Activated CD4-positive, alpha-beta T cell treated with anti-CD3 and anti-CD28 coated beads for 24 hours (primary cell): ENCODE measurements around the gene MLN.

Source experiments
- DNase-seq, 2 donors: peaks; one replicate each; pipeline ENCODE4 v3.0.0-alpha.2; 2020; ENCODE audit warnings: low read depth in 2 of 2

Gene MLN

GRCh38 chr6:33813990-33814985, 10.5 kb upstream of the MLN start:
- DNase-seq, result no peak

DNA sequence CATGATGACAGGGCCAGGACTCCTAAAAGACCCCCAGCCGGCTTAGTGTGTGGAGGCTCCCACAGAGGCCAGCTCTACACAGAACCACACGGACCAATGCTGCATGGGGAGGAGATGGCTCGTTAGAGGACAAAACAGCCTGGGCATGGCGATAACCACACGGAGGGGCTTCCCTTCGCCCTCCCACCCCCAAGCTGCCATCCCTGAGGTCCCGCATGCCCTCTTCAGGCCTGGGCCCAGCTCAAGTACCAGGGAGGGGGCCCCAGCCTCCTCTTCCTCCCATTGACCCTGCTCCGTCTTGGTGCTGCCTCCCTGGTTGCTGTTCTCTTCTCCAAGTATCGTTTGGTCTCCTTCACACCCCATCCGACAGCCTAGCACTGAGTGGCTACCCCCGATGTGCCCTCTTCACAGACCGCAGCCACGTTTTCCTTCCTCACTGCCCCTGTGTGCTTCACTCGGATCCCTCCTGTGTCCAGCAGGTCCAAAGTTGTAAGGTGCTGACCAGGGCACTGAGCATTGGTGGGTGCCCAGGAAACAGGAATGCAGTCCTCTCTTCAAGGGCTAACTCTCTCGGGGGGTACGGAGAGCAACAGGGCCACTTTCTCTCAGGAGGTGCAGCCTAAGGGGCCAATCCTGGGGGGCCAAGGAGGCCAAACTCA, 9.6 kb upstream of the MLN start:
- DNase-seq, result no peak

DNA sequence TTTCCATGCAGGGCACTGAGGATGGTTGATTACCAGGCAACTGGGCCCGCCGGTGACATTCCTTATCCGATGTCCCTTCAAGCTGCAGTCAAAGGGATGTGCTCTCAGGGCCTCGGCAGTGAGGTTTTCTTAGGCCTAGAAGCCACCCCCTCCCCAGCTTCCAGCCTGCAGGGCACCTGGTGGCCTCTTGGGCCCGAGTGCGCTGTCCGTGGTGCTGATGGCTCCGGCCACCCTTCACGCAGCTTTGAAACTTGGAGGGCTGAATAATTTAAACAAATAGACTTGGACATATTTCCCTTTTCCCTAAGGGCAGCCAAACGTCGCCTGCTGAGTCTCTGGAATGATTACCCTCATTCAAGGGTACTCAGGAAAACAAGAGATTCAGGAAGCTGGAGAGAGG, 8.9 kb upstream of the MLN start:
- DNase-seq, result no peak

DNA sequence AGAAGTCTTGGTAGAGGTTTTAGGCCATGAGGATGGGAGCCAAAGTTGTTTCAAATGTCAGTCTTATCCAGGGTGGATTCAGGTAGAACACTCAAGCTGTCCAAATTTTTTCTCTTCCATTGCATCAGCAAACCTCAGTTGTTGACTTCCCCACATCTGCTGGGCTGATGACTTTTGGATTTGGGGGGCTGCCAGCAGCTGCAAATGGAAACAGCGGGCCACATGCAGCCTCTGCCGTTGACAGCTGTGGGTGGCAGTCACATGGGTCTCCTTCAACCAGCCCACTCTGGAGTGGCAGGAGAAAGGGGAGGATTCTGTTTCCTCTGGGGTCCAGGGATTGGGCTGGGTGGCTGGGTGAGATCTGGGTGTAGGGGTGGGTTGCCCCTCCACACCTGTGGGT, 5.8 kb upstream of the MLN start:
- DNase-seq, result no peak

GRCh38 chr6:33808641-33809180, 4.9 kb upstream of the MLN start:
- no peak for DNase-seq

DNA sequence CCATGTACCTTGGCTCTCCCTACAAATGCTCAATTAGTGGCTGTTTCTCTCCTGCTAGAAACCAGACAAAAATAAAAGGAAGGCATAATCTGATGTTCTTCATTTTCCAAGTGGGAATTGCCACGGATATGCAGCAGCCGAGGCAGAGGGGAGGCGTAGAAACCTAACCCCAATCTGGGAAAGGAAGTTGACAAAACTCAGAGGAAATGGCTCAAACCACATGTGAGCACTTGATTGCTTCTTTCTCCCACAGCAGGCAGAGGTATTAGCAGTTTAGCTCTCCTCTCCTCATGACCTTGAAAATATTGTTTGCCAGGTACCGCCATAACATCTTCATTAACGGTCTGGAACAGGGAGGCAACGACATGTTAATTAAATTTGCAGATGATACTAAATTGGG, 3.8 kb upstream of the MLN start:
- no peak for DNase-seq

GRCh38 chr6:33806841-33807240, 3.0 kb upstream of the MLN start:
- no peak for DNase-seq

GRCh38 chr6:33802186-33802958, 1.4 kb downstream of the MLN start:
- DNase-seq, result no peak

- DNase-seq, result no peak
These were observed 2.2 kb downstream of the MLN start for GRCh38 chr6:33801611-33802010.

GRCh38 chr6:33800248-33800969, 3.4 kb downstream of the MLN start:
- no peak for DNase-seq

DNA sequence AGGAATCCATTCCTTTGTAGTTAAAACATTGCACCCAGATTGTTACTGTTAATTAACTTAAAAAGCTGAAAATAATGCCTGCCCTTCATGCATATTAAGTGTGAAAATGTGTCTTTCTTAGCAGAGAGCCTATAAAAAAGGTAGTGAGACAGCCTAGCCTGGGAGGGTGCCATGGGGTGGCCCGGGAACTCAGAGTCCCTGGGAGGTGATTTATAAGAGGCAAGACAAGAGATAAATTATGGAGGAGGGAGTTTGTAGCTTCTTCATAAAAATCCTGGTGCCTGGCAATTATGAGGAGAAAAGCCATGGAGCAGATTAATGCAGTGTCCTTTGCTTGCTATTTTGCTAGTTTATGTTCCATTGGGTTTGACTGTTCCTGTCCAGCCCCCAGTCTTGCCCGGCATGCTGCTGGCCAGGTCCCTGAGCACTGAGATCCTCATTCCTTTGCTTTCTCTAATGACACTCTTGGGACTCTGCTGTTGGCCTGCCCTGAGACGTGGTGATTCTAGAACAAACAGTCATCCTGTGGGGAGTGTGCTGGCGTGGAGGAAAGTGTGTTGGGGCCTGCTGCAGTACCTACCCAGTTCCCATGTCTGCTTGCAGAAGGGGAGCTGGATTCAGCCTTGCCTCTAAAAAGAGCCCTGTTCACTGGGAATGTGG, 4.2 kb downstream of the MLN start:
- no peak for DNase-seq

DNA sequence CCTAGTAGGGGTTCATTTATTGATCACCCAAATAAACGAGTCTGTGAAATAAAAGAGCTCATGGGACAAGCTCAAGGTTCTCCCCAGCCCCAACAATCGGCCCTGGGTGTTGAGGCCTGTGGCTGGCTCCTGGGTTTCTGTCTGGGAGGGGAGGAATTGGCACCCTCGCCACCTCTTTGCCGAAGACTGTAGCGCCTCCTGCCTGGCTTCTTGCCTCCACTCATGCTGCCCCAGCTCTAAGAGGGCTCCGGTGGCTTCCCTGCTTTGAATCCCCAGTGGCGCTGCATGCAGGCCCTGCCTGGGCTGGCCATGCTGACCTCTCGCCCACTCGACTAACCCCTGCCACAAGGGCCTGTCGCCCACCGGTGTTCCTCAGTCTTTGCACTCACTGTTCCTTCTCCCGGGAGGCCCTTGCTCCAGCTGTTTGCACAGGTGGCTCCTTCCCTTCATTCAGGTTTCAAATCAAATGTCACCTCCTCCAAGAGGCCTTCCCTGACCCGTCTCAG, 5.4 kb downstream of the MLN start:
- DNase-seq, result no peak

DNA sequence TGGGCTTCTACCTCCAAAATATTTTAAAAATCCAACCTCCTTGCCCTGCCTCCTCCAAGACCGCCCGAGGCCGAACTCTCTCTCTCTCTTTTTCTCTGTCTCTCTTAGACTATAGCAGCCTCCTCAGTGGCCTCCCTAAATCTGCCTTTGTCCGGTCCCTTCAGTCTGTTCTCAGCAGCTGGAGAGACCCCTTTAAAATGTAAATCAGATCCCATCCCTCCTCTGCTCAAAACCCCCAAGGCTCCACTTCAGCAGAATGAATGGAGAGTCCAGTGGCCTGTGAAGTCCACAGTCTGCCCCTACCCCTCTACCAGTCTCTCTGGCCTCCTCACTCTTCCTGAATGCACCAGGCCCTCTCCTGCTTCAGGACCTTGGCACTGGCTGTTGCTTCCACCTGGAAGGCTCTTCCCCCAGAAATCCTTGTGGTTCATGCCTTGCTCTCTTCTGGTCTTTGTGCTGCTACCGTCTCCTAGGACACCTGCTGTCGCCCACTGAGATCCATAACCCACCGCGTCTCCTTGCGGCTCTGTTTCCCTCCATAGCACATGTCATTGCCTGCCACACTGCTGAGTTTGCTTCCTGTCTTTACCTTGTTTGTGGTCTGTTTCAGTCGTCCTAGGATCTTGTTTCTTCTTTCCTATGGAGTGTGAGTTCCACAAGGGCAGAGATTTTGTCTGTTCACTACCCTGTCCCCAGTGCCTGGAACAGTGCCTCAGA, 6.0 kb downstream of the MLN start:
- DNase-seq, result no peak

GRCh38 chr6:33794910-33795623, 8.7 kb downstream of the MLN start:
- DNase-seq, result no peak

DNA sequence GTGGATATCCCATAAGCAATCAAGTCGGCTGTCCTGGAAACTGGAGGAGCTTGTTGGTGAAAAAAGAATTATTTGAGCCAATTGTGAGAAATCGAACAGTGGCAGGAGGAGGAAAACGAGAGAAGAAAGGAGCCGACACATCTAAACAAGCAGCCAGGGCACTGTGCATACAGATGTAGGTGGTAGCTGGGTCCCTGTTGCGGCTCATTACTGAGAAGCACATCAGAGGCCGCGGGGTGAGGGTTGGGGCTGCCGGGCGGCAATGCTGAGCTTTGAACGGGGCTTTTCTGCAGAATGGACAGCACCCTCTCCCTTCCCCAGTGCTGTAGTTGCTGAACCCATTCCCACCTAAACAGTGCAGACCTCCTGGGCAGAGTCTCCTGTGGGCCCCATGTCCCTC, 10.8 kb downstream of the MLN start:
- DNase-seq, result no peak

DNA sequence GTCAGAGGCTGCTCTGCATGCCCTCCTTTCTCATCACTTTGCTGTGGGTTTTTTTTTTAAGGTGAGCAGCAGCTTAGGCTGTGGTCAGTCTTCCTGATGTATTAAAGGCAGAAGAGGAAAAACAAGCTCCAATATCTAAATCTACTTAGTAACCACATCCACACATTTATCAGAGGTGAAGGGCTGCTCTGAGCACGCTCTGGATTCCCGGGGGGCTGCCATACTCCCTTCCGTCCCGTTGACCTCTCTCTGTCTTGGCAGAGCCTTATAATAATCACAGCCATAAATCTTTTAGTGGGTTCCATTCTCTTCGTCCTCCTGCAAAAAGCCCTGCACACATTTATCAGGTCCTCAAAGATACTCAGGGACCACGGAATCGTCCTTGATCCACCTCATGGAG, 12.2 kb downstream of the MLN start:
- DNase-seq, result no peak

- no peak for DNase-seq
These were observed 12.9 kb downstream of the MLN start for GRCh38 chr6:33790910-33791309.

DNA sequence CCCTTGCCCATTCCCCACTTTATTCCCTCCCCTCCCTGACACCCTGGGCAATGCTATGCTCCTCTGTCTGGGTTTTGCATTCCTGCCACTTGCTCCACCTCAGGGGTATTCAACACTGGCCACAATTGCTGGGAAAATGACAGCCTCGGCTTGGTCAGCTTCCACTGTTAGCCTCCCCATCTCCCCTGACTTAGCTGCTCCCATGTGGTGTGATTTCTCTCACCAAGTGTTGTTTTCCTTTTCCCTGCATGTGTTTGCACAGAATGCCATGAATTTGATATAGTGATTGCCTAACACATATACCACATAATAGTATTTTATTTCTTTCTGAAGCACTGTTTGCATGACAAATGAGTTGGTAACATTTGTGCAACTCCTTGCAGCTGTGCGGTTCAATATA, 13.4 kb downstream of the MLN start:
- DNase-seq, result no peak

- DNase-seq, result no peak
These were observed 14.3 kb downstream of the MLN start for GRCh38 chr6:33789550-33789895.
